ENCODE results near the gene IVNS1ABP. TPM values are rescaled to one million over a fixed set of nuclear protein-coding genes. Genes with fewer than 3 reads are reported as not detected.

Gene IVNS1ABP
- total RNA-seq, 6 experiments from 2014 or later = 34.1 to 52.4 (median 41.2) TPM

- DNase-seq = no peak
- H3K4me1 Mint-ChIP-seq (ENCODE audit: low read depth) = peaks cover 66% of the 10 kb centered on the region
- no peaks in the 10 kb centered on the region for H3K9me3 Mint-ChIP-seq
- peaks cover 4% of the 10 kb centered on the region; the same call in 1 of the 2 replicates for H3K36me3 Mint-ChIP-seq (ENCODE audit: low read depth)
- H3K27ac Mint-ChIP-seq = 0 out of 2 replicates have a peak overlapping the region, but pooled peaks have one; percentile 47
- no peaks in the 10 kb centered on the region; the same call in 1 of the 2 replicates for H3K27me3 Mint-ChIP-seq (ENCODE audit: insufficient read depth)
- TF ChIP-seq CTCF (IDR thresholded peaks at IDR 0.05) = no peak
- peak overlapping the region; percentile 97 for H3K4me3 Mint-ChIP-seq
Measured at GRCh38 chr1:185314411-185314810, 2.6 kb downstream of the IVNS1ABP start.

DNA sequence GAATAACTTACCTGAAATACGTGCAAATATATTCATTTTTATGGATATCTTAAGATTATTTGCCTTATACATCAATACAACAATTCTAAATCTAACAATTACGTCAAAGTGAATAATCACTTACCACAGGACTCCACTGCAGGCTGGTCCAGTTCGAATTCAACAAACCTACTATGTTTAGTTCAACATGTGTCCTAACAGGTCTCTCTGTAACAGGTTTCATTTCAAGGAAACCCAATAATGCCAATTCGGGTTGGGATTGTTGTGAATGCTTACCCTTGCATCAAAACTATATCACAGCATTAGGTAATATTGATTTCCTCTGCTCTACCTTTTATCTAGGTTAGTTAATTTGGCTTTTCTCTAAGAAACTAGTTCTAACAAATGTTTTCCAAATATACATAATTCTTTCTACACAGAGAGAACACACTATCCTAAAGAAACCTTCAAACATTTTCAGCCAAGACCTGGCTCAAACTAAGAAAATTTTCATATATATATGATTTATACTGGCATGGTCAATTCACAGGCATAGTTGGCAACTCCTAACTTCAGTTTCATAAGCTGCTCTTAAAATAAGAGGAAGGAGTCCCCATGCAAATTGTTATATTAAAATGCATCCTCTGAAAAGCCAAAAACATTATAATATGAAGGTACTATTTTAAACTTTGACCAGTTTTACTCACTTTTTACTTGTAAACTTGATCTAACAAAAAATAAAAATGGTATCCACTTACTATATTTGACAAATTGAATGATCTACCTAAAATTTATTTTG lies 4.5 kb downstream of the IVNS1ABP start:
- DNase-seq = no peak
- Mint-ChIP-seq H3K27me3 (ENCODE audit: insufficient read depth) (no peaks in the 10 kb centered on the region; the same call in 1 of the 2 replicates), H3K4me3 (no peak overlapping the region), H3K36me3 (ENCODE audit: low read depth) (peaks cover 15% of the 10 kb centered on the region), H3K27ac (no peak overlapping the region; the same call in 1 of the 2 replicates), H3K9me3 (no peaks in the 10 kb centered on the region), H3K4me1 (ENCODE audit: low read depth) (peaks cover 48% of the 10 kb centered on the region)
- no peak for TF ChIP-seq CTCF (IDR thresholded peaks at IDR 0.05)

- Mint-ChIP-seq H3K4me3 (no peak overlapping the region), H3K27ac (no peak overlapping the region; the same call in 1 of the 2 replicates), H3K27me3 (ENCODE audit: insufficient read depth) (no peaks in the 10 kb centered on the region), H3K36me3 (ENCODE audit: low read depth) (peaks cover 21% of the 10 kb centered on the region), H3K9me3 (no peaks in the 10 kb centered on the region), H3K4me1 (ENCODE audit: low read depth) (peaks cover 46% of the 10 kb centered on the region)
- TF ChIP-seq CTCF (IDR thresholded peaks at IDR 0.05) = no peak
- no peak for DNase-seq
Measured at GRCh38 chr1:185311589-185312225, 5.3 kb downstream of the IVNS1ABP start.

- no peak overlapping the region for H3K27ac Mint-ChIP-seq
- peaks cover 36% of the 10 kb centered on the region for H3K4me1 Mint-ChIP-seq (ENCODE audit: low read depth)
- H3K9me3 Mint-ChIP-seq = no peaks in the 10 kb centered on the region
- H3K27me3 Mint-ChIP-seq (ENCODE audit: insufficient read depth) = no peaks in the 10 kb centered on the region
- no peak overlapping the region for H3K4me3 Mint-ChIP-seq
- no peak for TF ChIP-seq CTCF (IDR thresholded peaks at IDR 0.05)
- peaks cover 38% of the 10 kb centered on the region for H3K36me3 Mint-ChIP-seq (ENCODE audit: low read depth)
- no peak for DNase-seq
Measured at GRCh38 chr1:185309566-185309965, 7.5 kb downstream of the IVNS1ABP start.

DNA sequence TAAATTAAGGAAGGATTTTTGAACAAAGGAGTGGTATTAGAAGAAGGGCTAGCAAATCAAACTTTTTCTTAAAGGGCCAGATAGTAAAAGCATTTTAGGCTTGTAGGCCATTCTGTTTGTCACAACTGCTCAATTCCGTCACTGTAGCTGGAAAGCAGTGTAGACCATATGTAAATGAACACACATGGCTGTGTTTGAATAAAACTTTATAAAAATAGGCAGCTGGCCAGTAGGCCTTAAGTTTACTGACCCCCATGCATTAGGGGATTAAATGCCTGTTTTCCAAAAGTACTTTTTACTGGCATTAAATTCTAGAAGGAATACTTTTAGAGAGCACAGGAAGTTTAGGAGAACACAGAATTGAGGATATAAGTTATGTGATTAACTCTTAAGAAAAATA lies 8.9 kb downstream of the IVNS1ABP start:
- Mint-ChIP-seq H3K27me3 (ENCODE audit: insufficient read depth) (no peaks in the 10 kb centered on the region), H3K27ac (no peak overlapping the region), H3K36me3 (ENCODE audit: low read depth) (peaks cover 45% of the 10 kb centered on the region), H3K4me1 (ENCODE audit: low read depth) (peaks cover 32% of the 10 kb centered on the region), H3K4me3 (no peak overlapping the region), H3K9me3 (no peaks in the 10 kb centered on the region)
- TF ChIP-seq CTCF (IDR thresholded peaks at IDR 0.05) = no peak
- no peak for DNase-seq
